Muscle of arm (tissue), 14 donors: ENCODE data around the gene MIA2. TPM values are rescaled to one million over a fixed set of nuclear protein-coding genes. Genes with fewer than 3 reads are reported as not detected.
"Not testable (repeated sequence)": the region's sequence is repeated elsewhere in the genome, so short reads cannot be mapped to it uniquely, and the experiment has no call there.

ENCODE experiments used
- DNase-seq: peaks from one replicate; pipeline ENCODE4 v3.0.0-alpha.2; 2013
- long read RNA-seq, 11 donors: transcript quantifications; one replicate each; lab custom pipeline, GENCODE V29; 2026
- polyA plus RNA-seq, 12 donors: library from polyadenylated mRNA; unstranded; fragments of 120-200 nt; gene quantifications; one replicate each; pipeline ENCODE4 v1.2.1, GENCODE V29; 2013; ENCODE audit not compliant: insufficient read length in 12 of 12

Gene MIA2, protein sequence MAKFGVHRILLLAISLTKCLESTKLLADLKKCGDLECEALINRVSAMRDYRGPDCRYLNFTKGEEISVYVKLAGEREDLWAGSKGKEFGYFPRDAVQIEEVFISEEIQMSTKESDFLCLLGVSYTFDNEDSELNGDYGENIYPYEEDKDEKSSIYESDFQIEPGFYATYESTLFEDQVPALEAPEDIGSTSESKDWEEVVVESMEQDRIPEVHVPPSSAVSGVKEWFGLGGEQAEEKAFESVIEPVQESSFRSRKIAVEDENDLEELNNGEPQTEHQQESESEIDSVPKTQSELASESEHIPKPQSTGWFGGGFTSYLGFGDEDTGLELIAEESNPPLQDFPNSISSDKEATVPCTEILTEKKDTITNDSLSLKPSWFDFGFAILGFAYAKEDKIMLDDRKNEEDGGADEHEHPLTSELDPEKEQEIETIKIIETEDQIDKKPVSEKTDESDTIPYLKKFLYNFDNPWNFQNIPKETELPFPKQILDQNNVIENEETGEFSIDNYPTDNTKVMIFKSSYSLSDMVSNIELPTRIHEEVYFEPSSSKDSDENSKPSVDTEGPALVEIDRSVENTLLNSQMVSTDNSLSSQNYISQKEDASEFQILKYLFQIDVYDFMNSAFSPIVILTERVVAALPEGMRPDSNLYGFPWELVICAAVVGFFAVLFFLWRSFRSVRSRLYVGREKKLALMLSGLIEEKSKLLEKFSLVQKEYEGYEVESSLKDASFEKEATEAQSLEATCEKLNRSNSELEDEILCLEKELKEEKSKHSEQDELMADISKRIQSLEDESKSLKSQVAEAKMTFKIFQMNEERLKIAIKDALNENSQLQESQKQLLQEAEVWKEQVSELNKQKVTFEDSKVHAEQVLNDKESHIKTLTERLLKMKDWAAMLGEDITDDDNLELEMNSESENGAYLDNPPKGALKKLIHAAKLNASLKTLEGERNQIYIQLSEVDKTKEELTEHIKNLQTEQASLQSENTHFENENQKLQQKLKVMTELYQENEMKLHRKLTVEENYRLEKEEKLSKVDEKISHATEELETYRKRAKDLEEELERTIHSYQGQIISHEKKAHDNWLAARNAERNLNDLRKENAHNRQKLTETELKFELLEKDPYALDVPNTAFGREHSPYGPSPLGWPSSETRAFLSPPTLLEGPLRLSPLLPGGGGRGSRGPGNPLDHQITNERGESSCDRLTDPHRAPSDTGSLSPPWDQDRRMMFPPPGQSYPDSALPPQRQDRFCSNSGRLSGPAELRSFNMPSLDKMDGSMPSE (N-terminal part only)
- polyA plus RNA-seq, result 10 to 100 TPM in 11 of 12 donors, not detected in 1; 15.8 to 31.4 (median 18.7) TPM
- long read RNA-seq, donor 1, partial matches to known transcripts, result 36 of 37 reads
- long read RNA-seq, donor 1, other reads (novel, unspliced or antisense), result 0 of 37 reads
- long read RNA-seq, donor 2, partial matches to known transcripts, result 5 of 5 reads
- long read RNA-seq, donor 2, other reads (novel, unspliced or antisense), result 0 of 5 reads
- long read RNA-seq, donor 3, result 0 reads
- long read RNA-seq, donor 4, result 0 reads
- long read RNA-seq, donor 5, result 0 reads
- long read RNA-seq, donor 6, partial matches to known transcripts, result 0 of 1 reads
- long read RNA-seq, donor 6, other reads (novel, unspliced or antisense), result 0 of 1 reads
- long read RNA-seq, donor 7, result 0 reads
- long read RNA-seq, donor 8, partial matches to known transcripts, result 0 of 1 reads
- long read RNA-seq, donor 8, other reads (novel, unspliced or antisense), result 0 of 1 reads
- long read RNA-seq, donor 9, partial matches to known transcripts, result 0 of 1 reads
- long read RNA-seq, donor 9, other reads (novel, unspliced or antisense), result 0 of 1 reads
- long read RNA-seq, donor 10, result 0 reads
- long read RNA-seq, donor 11, result 0 reads

GRCh38 chr14:39233680-39234326 lies at the start of gene MIA2:
Gene MIA2, plus strand, starts transcription at chr14:39233915. Its CDS starts 200 bp downstream, at chr14:39234115.
- DNase-seq, result no peak

- DNase-seq, result no peak
Observed at GRCh38 chr14:39184628-39185255, 49.0 kb upstream of the MIA2 start.

DNA sequence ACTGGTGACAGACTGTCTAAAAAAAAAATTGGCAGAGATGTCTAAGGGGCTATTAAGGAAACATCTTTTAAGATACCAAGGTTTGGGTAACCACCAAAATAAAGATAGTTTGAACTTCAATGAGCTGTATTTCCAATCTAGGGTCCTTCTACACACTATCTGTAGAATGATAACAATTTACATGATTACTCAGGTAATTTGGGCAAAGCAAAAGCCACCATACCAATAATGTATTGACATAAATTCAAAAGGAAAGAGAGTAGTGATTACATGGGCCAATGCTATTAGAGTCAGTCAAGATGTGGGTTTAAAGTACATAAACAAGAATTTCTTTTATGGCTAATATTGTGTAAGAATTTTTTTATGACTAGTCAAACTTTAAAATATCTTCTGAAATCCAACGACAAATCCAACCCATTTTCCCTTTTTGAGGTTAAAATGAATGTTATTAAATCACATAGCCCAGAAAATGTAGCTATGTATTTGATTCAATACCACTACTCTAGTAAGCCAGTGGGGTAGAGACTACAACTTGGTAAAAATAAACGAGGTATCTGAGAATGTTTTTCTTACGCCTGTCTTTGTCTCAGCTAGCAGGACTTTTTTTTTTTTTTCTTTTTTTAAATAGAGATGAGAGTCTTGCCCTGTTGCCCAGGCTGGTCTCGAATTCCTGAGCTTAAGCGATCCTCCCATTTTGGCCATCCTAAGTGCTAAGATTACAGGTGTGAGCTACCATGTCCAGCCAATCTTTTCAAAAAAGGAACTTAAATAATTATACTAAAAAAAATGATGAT lies 48.3 kb upstream of the MIA2 start:
- DNase-seq, result no peak

GRCh38 chr14:39186941-39187525 lies 46.7 kb upstream of the MIA2 start:
- DNase-seq, result no peak

- DNase-seq, result no peak
Observed at GRCh38 chr14:39203659-39204606, 29.8 kb upstream of the MIA2 start.

- DNase-seq, result not testable (repeated sequence)
Observed at GRCh38 chr14:39207430-39207829, 26.3 kb upstream of the MIA2 start.

DNA sequence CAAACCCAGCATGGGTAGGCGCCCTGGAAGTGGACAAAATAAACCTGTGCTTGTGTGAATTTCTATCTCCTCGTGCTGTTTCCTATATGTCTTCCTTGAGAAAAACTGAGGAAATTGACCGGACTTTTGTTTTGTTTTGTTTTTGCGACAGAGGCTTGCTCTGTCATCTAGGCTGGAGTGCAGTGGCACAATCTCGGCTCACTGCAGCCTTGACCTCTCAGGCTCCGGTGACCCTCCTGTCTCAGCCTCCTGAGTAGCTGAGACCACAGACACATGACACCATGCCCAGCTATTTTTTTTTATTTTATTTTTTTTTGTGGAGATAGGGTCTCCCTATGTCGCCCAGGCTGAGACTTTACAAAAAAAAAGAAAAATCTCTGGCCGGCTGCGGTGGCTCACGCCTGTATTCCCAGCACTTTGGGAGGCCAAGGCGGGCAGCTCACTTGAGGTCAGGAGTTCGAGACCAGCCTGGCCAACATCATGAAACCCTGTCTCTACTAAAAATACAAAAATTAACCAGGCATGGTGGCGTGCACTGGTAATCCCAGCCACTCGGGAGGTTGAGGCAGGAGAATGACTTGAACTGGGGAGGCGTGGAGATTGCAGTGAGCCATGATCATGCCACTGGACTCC lies 22.5 kb upstream of the MIA2 start:
- DNase-seq, result no peak

- no peak for DNase-seq
Observed at GRCh38 chr14:39212034-39212433, 21.7 kb upstream of the MIA2 start.

GRCh38 chr14:39212693-39213092 lies 21.0 kb upstream of the MIA2 start:
- no peak for DNase-seq

DNA sequence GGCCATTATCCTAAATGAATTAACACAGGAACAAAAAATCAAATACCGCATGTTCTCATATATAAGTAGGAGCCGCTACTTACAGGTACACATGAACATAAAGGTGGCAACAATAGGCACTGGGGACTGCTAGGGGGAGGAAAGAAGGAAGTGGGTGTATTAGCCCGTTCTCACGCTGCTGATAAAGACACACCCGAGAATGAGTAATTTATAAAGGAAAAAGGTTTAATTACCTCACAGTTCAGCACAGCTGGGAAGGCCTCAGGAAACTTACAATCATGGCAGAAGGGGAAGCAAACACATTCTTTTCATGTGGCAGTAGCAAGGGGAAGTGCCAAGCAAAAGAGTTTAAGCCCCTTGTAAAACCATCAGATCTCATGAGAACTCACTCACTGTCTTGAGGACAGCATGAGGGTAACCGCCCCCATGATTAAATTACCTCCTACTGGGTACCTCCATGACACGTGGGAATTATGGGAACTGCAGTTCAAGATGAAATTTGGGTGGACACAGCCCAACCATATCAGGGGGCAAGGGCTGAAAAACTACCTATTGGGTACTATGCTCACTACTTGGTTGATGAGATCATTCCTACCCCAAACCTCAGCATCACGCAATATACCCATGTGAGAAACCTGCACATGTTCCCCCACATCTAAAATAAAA lies 16.4 kb upstream of the MIA2 start:
- DNase-seq, result no peak

DNA sequence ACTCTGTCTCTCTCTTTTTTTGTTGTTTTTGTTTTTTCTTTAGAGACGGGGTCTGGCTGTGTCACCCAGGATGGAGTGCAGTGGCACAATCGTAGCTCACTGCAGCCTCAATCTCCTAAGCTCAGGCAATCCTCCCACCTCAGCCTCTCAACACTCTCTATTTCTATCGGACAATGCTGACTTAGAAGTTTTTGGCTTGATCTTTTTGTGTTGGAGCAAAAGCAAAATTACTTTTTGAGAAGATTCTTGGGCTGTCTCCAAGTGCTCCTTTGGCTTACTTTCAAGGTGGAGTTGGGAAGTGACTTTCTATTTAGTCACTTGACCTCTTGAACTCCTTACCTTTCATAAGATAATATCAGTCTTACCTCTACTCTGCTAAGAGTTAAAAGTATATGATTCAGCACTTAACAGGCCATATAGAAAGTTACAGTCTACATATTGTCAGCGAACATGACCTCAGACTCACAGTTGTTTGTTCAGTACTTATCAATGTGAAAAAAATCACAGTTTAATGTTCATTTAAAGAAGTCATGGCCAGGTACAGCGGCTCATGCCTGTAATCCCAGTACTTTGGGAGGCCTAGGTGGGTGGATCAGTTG lies 15.4 kb upstream of the MIA2 start:
- DNase-seq, result no peak

DNA sequence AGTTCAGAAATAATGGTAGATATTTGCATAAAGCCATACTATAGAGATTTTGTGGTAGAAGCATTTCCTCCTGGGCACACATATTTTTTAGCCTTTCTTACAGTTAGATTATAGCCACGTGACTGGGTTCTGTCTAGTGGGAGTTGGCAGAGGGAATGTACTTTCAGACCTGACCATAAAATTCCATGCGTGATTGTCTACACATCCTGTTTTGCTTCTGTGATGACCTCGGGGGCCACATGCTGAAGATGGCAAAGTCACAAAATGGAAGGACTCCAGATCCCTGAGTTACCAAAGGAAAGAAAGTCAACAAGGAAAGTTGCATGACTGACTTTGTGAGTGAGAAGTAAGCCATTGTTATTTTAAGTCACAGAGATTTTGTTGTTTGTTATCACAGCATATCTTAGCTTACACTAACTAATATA lies 14.6 kb upstream of the MIA2 start:
- DNase-seq, result no peak

DNA sequence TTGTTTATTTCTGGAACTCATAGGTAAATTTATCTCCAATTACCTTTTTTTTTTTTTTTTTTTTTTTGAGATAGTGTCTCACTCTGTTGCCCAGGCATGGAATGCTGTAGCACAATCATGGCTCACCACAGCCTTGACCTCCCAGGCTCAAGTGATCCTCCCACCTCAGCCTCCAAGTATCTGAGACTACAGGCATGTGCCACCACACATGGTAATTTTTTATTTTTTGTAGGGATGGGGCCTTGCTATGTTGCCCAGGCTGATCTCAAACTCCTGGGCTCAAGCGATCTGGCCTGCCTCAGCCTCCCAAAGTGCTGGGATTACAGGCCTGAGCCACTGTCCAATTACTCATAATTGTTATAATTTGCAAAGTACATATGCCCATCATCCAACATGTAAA lies 13.2 kb upstream of the MIA2 start:
- DNase-seq, result not testable (repeated sequence)

DNA sequence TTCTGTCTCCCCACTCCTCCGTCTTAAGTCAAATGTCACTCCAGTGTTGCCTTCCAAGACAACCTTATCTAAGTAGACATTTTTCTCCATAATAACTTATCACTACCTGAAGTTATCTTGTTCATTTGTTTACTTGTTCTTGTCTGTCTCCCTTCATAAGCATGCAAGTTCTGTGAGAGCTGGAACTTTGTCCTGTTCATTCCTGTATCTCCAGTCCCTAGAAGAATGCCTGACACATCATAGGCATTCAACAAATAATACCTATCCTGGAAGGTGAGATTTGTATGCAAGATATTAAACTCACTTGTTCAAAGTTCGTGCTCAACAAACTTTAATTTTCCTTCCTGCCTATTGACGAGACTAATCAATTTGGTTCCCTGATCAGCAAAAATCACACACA lies 5.7 kb upstream of the MIA2 start:
- DNase-seq, result no peak

DNA sequence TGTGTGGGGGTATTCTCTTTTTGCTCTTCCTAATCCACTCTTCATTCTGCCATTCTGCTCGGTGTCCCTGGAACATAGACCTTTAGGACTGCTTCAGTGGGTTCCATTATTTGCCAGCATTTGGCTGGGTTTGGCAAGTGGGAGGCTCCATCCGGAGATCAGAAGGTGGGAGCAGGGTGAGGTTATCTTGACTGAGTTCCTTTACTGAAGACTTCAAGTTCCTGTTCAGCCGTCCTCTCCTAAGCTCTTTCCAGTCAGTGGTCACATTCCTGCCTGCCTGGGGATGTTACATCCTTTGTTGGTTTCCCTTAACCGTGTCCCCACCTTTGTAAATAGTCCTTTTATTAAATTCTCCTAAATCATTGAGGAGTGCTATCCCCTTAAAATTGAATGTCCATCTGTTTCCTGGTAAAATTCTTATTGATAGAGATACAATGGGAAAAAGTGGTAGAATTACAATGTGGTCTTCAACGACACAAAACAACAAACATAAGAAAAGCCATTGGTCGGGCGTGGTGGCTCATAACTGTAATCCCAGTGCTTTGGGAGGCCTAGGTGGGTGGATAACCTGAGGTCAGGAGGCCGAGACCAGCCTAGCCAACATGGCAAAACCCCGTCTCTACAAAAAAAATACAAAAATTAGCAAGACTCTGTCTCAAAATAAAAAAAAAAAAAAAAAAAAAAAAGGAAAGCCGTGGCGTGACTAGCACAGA lies 5.0 kb upstream of the MIA2 start:
- no peak for DNase-seq
